NCI-H345 (cell line): ENCODE results near the gene PAX4.

Experiments
- DNase-seq: peaks from one replicate; lab custom pipeline; 2025; lab: John Stamatoyannopoulos, UW

Gene PAX4

DNA sequence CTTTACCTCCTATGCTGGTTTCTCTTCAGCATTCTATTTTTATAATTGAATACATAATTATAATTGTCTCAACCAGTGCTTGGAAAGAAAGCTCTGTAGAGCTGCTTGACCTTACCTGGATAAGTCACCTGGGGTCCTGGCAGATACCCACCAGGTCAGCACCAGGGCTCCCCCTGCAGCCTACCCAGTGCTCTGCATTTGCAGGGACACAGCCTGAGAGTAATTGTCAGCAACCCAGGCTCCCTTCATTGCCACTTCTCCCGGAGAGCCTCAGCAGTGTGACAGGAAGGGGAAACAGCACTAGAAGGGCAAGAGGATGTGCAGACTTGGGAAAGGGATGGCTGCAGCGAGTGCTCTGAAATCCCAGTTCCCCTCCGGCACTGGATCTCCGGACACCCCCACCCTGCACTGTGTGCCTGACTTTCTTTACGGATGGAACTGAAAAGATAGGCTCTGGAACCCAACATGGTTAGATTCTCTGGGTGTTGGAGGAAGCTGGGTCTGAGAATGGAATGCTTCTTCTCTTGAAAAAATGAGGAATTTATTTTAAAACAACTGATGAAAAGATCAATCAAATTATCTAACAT, 11.4 kb upstream of the PAX4 start:
- peak; percentile 16 for DNase-seq

DNA sequence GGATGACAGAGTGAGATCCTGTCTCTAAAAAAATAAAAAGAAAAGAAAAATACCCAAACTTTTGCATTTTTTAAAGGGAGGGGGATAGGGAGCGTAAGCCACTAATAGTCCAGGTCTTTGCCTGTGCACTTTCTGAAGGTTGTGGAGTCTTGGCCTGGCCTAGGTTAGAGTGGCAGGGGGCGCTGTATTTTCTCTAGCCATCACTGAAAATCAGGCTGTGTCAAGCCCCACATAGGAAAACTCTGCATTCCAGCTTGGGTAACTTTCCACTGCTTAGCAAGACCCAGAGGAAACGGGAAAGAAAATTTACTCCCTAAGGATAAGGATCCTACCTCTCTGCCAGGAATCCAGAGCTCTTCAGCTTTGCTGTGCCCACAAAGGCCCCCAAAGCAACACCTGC, 10.5 kb upstream of the PAX4 start:
- DNase-seq, result no peak

DNA sequence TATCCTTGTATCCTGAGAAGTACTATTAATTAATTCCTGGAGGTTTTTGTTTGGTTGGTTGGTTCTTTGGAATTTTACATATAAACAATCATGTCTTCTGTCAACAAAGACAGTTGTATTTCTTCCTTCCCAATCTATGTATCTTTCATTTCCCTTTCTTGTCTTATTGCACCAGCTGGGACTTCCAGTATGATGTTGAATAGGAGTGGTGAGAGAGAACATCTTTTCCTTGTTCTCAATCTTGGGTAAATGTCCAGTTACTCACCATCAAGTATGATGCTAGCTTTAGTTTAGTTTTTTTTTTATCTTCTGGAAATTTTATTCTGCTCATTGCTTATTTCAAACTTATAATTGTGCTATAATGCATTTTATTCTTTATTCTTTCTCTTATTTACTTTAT, 7.4 kb upstream of the PAX4 start:
- DNase-seq, result no peak

DNA sequence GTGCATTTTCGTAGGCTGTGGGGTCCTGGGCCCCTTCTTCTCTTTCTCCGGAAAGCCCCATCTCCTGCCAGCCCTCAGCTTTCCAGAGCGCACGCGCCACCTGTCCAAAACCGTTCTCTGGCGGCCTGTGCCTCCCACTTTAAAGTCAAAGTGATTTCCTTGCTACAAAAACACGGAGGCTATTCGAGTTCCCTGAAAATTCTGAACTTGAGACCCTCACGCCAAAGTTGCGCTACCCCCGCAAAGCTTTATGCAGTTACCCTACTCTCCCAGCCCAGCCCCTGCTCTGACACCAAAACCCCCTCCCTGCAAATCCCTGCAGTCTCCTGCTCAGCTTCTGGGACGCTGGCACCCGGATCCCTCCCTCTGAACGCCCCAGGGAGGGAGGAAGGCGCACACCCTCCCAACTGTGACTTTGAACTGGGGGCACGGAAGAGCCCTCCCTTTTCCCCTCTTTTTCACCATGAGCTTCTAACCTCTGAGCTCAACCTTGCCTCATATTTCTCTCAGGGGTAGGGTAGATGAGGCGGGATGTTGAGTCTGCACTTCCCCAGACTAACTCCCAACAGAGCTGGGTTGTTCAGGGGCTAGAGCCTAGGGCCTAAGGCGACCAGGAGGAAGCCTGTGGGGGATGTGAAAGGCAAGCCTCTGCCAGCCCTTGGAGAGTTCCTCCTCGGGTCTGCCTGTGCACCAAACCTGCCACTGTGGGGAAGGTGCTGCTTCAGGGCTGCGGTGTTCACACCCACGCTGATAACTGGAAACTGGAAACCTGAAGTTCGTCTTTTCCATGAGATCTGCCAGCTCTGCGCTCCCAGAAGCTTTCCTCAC, 2.7 kb upstream of the PAX4 start:
- DNase-seq, result no peak

DNA sequence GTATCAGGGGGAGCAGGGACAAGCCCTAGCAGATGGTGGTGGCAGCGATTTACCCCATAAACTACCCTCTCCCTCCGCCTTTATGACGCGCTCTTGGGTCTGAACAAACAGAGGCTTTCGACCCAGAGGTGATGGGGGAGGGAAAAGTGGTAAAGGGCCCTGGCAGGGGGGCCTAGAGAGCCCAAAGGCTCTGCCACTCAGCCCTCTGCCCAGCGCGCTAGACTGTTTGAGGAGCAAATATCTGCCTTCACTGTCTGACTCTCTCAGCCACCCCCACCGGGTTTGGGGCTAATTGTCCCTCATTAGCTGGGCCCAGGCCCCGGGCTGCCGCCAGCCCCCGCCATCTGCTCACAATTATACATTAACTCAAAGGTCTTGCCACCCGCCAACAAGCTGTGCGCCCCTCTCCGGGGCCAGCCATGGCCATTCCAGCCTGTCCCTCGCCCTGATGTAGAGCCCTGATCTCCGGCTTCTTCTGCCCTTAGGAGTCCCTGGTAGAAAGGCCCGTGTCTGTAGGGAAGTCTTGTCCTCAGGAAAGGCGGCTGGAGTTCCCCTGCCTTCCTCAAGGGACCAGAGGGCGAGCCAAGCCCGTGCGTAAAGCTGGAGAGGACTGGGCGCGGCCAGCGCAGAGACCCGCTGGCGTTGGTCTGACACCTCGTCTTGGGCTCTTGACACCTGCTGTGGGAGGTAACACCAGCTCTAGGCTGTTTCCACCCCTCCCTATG, 1.9 kb upstream of the PAX4 start:
- no peak for DNase-seq

DNA sequence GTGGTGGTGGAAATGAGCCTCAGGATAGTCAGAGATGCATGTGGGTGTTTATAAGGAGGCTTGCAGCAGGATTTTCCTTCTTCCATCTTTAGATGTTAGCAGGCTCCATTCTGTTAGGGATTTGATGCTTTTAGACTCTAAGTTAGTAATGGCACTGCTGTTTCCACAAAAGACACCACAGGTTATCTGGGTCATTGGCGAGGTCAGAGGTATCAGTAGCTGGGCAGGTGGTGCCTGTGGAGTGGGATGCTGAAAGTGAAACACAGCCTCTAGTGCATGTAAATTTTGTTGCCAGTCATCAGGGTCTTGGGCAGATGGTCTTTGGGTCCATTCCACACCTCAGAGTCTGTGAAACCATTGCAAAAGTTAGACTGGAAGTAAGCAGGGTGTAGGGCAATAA, 833 bp upstream of the PAX4 start:
- DNase-seq, result no peak

DNA sequence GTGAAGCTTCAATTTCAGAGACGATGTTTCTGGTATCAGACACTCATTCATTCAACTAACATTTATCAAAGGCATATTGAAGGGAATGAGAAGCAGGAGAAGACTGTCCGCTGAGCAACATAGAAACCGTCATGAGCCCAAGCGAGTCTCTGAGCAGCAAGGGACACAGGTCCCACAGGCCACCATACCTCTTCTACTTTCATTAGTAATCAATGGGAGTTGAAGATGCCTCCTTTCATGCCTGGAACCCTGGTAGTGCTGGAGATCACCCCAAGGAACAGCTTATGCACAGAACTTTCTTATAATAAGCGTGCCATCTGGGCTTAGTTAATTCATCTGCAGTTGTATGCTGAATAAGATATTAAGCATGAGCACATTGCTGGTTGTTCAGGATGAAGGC, 1.2 kb downstream of the PAX4 start:
- no peak for DNase-seq

DNA sequence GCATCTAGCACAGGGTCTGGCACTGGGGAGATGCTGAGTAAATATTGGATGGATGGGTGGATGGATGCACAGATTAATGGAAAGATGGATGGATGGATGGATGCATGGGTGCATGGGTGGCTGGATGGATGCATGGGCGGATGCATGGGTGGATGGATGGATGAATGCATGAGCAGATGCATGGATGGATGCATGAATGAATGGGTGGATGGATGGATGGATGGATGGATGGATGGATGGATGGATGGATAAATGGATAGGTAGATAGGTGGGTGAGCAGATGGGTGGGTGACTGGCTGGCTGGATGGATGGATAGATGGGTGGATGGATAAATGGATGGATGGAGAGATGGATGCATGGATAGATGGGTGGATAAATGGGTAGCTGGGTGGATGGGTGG, 5.7 kb downstream of the PAX4 start:
- no peak for DNase-seq

DNA sequence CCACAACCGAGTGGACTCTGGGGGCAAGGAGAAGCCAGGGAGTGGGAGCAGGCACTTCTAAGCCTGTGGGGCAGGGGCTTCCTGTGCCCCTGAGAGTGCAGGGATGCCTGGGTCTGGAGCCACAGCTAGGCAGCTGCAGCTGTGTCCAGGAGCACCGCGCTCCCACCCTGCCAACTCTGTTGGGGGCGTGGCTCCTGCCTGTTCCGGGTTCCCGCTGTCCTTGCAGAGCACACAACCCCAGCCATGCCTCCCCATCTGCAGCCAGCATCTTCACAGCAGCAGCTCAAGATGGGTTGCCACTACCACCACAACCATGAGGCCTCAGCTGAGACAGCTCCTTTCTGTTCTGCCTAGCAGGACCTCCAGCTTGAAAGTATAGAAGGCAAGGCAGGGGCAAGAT, 8.6 kb downstream of the PAX4 start:
- DNase-seq, result no peak

DNA sequence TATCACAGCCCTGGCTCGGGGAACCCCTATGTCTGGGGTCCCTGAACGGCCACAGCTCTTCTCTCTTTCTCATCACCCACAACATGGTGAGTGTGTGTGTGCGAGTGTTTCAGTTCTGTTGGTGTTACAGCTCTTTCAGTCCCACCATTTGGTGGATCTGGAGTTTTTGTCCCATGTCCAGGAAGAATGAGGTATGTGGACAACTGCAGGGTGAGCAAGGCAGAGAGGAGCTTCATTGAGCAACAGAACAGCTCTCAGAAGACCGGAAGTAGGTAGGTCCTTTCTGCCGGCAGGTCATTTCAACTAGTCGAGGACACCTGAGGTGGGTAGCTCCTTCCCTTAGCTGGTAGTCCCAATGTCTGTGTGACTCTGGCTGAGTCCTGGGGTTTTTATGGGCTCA, 9.5 kb downstream of the PAX4 start:
- no peak for DNase-seq

DNA sequence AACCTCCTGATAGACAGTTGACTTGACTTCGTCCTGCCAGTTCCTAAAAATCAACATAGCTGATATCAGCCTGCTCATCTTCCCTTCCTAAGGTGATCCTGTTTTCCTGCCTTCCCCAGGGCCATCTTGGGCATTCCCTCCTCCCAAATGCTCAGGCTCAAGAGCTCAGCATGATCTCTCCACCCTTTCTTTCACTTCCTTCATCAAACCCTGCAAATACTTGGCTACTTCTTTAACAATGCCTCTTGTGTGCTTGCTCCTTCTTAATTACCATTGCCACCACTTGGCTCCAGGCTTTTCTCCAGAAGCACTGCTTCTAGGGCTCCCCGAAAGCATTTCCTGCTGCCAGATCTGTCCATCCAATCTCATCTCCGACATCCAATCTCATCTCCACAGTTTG, 17.1 kb downstream of the PAX4 start:
- DNase-seq, result no peak

DNA sequence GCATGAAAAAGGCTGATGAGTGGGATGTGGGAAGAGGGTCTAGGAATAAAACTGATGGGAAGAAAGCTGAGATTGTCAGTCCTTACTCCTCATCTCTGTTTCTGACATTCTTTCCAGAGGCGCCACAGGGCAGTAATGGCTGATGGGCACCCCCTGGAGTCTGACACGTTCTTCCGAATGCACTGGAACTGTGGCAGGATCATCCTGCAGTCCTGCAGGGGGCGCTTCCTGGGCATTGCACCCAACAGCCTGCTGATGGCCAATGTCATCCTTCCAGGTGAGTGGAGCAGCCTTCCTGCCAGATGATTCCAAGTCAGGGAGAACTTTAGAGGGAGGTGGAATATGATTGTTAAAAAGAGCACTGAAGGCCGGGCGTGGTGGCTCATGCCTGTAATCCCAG, 19.6 kb downstream of the PAX4 start:
- DNase-seq, result no peak

DNA sequence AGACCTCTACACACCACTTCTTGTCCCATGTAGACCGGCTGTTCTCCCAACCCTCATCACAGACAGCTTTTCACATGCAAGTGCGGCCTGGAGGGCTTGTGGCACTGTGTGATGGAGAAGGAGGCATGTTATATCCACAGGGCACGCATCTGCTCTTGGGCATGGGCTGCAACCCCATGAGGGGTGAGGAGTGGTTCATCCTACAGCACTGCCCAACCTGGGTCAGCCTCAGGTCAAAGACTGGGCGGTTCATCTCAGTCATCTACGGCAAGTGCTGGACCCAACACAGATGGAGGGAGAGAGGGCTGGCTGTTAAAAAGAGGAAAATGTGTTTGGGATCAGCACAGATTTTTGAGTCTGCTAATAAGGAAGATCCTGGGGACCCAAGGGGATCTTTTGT, 22.2 kb downstream of the PAX4 start:
- no peak for DNase-seq

DNA sequence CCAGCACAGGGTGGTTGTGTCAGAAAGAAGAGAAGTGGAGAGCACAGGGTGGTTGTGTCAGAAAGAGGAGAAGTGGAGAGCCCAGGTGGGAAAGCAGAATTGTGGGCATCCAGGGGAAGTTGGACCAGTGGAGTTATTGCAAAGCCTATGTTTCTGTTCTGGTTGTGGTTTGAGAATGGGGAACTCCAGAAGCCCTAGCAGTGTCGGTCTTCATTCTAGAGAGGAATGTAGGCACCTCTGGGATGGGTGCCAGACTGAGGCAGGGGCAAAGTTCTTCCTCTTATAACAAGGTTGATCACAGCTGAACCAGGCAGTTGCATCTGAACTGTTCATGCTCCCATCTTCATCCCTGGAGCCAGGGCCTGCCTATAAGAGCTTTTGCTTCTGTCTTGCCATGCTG, 23.5 kb downstream of the PAX4 start:
- DNase-seq, result no peak

DNA sequence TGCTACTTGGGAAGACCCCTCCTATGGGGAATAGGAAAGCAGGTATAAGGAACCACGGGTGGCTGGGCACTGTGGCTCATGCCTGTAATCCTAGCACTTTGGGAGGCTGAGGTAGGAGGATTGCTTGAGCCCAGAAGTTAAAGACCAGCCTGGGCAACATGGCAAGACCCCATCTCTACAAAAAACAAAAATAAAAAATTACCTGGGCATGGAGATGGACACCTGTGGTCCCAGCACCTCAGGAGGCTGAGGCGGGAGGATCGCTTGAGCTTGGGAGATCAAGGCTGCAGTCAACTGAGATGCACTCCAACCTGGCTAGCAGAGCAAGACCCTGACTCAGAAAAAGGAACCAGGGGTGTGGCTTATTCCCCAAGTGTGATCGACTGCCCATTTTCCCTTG, 25.4 kb downstream of the PAX4 start:
- no peak for DNase-seq

DNA sequence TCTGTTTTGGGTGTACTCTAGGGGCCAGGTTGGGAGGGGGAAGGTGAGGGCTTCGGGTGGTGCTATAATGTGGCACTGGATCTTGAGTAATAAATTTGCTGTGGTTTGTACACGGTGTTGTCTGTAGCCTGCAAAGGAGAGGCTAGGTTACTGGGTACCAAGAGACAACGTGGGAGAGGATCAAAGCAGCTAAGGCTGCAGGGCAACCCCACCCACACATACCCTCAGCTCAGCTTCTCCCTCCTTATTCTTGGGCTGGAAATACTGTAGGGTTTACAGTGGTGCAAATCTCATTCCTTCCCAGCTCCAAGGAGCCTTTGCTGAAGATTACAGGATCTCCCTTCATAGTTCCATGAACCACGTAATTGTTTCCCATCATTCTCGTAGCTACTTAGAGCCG, 26.4 kb downstream of the PAX4 start:
- no peak for DNase-seq

DNA sequence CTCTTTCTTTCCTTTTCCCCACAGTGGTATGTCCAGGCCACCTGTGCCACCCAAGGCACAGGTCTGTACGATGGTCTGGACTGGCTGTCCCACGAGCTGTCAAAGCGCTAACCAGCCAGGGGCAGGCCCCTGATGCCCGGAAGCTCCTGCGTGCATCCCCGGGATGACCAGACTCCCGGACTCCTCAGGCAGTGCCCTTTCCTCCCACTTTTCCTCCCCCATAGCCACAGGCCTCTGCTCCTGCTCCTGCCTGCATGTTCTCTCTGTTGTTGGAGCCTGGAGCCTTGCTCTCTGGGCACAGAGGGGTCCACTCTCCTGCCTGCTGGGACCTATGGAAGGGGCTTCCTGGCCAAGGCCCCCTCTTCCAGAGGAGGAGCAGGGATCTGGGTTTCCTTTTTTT, 26.8 kb downstream of the PAX4 start:
- no peak for DNase-seq

DNA sequence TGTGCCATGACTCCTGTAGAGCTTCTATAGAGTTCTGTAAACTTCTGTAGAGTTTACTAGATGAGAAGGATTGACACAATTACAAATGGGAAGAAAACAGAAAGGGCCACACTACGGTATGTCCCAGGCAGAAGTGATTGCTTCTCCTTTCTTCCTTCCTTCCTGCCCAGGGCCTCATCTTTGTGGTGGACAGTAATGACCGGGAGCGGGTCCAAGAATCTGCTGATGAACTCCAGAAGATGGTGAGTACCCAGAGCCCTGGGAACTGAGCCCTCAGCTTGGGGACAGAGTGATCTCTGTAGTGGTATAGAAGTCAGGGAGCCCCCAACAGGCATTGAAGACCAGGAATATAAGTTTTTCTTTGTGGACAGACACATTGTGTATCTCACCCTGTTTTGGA, 28.0 kb downstream of the PAX4 start:
- no peak for DNase-seq

DNA sequence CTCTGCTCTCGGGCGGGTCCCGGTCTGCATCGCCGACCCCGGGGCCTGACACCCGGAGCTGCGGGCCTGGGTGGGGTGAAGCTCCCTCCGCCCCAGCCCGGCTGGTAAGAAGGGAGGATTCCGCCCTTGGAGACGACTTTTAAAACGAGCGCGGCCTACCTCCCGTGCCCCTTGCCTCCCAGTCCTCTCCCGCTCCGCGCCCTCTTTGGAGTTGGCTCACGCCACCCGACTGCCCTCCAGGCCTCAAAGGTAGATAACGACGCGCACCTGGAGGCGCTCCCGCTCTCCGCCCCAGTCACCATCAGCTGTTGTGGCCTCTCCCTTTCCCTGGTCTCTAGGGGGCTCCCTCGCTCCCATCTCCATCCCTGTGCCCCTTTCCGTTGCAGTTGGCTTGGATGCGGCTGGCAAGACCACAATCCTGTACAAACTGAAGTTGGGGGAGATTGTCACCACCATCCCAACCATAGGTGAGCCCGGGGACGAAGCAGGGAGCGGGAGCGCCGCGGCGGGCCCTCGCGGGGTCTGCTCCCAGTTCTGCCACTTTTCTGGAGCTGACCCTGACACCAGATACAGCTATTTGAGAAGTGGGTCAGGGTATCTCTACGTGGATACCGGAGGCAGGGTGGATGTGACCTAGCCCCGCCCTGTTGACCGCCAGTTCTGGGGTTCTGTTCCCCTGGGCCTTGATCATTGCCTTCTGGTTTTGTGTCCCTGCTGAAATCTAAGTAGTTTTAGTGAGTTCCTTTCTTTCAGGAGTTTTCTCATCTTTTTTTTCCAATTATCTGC, 29.1 kb downstream of the PAX4 start:
- DNase-seq, result peak; percentile 68

DNA sequence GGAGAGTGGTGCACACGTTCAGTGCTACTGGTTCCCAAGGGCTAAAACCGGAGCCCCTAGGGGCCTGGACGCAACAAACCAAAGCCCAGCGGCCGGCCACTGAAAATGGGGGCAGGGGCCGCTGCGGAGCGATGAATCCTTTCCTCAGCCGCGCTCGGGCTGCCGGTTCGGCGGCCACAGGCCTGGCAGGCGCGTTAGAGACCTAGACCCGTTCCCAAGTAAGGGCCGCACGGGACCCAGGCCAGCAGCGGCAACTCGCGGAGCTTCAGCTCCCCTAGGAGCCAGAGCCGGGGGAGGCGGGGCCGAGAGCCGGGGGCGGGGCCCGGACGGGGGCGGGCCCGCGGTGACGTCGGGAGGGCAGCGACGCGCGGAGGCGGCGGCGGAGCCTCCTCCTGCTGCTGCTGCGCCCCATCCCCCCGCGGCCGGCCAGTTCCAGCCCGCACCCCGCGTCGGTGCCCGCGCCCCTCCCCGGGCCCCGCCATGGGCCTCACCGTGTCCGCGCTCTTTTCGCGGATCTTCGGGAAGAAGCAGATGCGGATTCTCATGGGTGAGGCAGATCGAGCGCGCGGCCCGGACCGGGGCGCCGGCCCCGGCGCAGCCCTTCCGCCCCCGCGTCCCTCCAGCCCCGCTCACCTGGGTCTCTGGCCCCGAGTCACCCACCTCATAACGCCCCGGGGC, 29.8 kb downstream of the PAX4 start, which contains the start of gene ARF5:
Gene ARF5 (plus strand): TSS at position 393 of the 678 bp plus-strand sequence. CDS start 88 bp downstream, at position 481.
- DNase-seq, result peak; percentile 88

DNA sequence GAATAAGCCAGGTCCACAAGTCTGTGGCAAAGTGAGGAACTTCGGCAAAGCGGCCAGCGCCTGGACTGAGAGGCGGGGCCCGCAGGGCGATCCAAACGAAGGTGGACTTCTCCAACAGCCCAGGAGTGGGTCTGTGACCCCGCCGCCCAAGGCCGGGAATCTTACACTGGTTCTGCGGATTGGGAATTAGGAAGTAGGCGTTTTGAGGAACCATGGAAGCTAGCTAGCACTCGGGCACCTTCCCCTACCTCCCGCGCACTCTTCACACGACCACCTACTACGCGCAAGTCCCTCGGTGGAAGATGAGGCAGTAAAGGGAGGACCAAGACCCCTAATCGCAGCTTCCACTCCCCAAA, 30.3 kb downstream of the PAX4 start:
- no peak for DNase-seq

DNA sequence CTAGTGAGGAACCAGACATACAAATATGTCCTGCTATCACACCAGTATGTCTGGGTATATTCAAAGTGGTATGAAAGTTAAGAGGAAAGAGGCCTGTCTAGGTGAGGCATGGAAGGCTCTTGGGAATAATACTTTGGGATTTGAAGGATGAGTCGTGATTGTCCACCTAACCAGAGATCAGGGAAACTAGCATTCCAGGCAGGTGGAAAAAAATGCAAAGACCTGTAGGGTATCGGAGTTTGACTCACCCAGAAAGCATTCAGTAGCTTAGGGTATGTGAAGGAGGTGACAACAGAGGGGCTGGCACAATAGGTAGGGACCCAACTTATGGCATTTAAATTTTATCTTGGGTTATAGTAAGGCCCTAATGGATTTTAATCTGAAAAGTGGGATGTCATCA, 31.6 kb downstream of the PAX4 start:
- DNase-seq, result no peak
